ENCODE data around the gene ANKRD60.

Gene ANKRD60

DNA sequence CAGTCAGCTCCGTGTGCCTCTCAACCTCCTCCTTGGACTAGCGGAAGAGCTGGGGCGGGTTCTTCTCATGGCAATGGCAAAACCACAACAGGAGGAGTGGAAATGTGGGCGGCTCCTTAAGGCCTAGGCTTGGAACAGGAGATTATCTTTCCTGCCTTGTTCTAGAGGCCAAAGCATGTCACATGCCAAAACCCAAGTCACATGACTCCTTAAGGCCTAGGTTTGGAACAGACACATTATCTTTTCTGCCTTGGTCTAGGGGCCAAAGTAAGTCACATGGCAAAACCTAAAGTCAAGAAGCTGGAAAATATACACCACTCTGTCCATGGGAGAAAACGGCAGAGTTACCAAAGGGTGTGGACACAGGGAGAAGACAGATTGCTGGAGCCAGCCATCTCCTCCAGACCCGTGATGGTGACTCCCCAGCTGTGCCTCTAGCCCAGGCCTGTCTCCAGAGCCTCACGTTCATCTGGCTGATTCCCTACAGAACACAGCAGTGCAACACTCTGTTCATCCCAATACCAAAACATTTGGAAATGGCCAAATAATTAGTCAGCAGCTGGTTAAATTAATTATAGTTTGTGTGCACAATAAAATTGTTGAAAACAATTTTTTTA is 34.2 kb downstream of the ANKRD60 start:
- no peak for DNase-seq (ENCODE audit: low read depth)

DNA sequence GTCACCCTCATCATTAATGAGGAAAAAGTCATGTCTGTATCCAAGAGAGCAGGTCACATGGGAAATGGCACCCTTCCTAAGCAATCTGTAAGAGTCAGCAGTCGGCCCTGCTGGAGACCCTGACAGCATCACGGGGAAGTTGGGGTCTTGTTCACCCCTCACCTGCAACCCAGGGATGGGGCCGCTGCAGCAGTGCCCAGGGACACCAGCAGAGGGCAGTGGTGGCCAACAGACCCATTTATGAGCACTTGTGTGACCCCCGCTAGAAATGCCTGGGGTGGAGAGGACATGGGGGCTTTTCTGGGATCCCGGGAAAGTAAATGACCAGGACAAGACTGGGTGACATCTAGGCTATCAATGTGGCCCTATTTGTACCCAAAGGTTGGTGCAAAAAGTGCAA is 35.9 kb downstream of the ANKRD60 start:
- DNase-seq (ENCODE audit: low read depth), result no peak

GRCh38 chr20:58192065-58192464 is 36.4 kb downstream of the ANKRD60 start:
- DNase-seq (ENCODE audit: low read depth), result no peak

GRCh38 chr20:58188527-58188926 is 39.9 kb downstream of the ANKRD60 start:
- no peak for DNase-seq (ENCODE audit: low read depth)

DNA sequence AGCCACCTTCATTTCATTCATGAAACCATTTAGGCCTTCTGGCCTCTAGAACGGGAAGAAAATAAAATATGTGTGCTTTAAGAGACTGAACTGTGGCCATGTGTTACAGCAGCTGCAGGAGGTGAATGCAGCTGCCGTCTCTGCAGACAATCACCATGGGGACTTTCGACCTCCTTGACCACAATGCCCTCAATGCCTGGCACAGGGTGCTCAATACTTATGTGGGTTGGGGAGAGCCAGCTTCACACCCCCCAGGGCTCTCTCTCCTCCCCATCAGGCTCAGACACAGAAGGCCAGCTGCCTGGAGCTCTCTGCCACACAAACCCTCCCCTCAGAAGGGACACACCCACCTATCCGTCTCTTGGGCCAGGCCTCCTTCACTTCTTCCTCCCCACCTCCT is 43.5 kb downstream of the ANKRD60 start:
- no peak for DNase-seq (ENCODE audit: low read depth)

- DNase-seq (ENCODE audit: low read depth), result no peak
These were observed 44.4 kb downstream of the ANKRD60 start for GRCh38 chr20:58184063-58184462.

DNA sequence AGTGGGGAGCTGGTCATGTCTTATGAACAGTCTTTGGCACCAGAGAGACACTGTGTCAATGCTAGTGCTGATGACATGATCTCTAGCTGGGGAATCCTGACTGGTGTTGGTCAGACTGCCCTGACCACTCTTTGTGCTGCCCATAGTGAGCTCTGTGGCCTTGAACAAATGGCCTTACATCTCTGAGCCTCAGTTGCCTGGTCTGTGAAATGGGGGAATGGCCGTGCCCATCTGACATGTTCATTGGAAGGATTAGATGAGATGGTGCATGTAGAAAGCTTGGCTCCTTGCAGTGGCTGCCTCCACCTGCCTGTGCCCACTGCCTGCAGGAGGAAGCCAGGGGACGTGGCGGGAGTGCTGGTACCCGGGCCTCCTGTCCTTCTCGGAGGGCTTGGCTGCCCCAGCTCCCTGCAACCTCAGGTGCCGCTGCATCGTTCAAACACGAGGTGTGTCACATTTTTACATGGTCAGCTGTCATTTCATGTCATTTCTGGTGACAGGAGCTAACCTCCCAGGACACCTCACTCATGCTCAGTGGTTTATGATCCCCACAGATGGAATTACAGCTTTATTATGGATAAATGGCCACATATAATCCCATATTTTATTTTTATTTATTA is 45.8 kb downstream of the ANKRD60 start:
- no peak for DNase-seq (ENCODE audit: low read depth)

DNA sequence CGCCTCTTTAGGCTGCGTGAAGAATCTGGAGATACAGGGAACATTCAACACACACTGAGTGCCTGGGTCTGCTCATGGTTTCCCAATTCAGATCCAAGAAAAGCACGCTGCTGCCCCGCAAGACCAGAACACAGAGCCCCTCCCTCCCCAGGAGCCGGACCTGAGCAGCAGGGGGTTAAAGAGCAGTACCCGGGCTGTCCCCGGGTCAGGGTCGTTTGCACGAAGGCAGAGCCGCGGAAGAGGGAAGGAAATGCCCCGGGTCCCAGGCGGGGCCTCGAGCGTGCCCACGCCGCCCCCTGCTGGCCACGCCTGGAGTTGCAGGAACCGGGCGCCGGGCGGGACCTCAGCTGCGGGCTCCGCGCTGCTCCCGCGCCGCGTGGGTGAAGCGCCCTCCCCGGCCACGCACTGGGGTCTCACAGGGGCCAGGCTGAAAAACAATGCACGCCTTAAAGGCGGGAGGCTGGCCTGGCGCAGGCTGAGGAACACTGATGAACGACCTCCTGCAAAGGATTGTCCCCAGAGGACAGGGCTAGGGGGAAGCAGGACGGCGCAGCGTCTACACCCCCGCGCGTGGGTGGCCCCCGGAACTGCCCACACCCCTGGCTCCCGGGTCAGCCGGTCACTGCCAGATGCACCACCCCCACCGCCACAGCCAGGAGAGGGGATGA is 48.9 kb downstream of the ANKRD60 start:
- DNase-seq (ENCODE audit: low read depth), result no peak

GRCh38 chr20:58179083-58179431 is 49.4 kb downstream of the ANKRD60 start:
- no peak for DNase-seq (ENCODE audit: low read depth)

DNA sequence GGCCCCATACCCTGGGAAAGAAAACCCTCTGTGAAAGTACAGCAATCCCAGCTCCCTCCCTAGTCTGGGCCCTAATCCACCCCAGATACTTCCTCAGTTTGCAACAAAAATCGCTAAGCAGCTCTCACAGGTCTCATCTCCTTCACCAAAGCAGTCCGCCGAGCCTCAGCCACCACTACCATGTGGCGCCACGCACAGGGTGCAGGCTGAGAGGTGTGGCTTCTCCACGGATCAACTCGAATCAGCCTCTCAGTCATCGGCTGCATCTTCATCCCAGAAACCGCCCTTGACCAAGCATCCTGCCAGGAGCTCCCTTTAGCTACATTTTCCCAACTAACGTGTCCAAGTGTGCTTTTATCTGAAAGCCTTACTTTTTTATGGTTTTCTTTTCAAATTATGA is 50.7 kb downstream of the ANKRD60 start:
- no peak for DNase-seq (ENCODE audit: low read depth)

DNA sequence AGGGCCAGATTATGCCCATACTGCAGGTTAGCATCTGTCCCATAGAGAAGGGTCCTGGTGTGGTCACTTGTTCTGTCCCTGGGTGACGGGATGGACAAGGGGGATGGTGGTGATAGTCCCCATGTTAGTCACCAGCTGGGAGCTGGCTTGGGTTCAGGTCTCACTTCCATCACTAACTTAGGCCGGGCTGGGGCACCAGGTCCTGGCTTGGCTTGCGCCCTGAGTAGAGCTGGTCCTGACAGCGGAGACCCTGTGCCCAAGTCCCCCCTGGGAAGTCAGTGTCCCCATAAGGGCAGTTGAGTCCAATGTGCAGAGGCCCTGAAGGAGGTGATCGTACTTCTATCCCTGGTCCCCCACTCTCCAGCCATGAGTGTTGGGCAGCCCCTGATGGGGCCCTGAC is 52.6 kb downstream of the ANKRD60 start:
- no peak for DNase-seq (ENCODE audit: low read depth)

GRCh38 chr20:58175425-58175824 is 53.0 kb downstream of the ANKRD60 start:
- no peak for DNase-seq (ENCODE audit: low read depth)

GRCh38 chr20:58174708-58175280 is 53.7 kb downstream of the ANKRD60 start:
- DNase-seq (ENCODE audit: low read depth), result no peak

- DNase-seq (ENCODE audit: low read depth), result no peak
These were observed 54.3 kb downstream of the ANKRD60 start for GRCh38 chr20:58173930-58174707.

DNA sequence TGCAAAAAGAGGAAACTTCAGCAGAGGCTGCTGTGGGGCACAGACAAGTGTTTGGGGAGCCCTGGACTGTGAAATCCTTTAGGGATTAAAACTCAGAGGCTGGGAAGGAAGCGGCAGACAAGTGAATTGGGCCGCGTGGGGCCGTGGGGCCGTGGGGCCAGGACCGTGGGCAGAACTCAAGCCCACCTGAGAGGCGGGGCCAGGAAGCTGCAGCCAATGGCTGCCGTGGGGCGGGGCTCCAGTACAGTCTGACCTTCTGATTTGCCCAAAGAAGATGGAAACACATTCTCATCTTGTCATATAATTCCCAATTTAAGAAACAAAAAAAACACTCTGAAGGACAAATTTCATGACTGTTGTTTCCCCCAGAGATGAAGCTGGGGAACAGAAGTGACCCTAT is 55.4 kb downstream of the ANKRD60 start:
- no peak for DNase-seq (ENCODE audit: low read depth)

GRCh38 chr20:58171796-58172425 is 56.5 kb downstream of the ANKRD60 start:
- DNase-seq (ENCODE audit: low read depth), result no peak

GRCh38 chr20:58169450-58169849 is 59.0 kb downstream of the ANKRD60 start:
- no peak for DNase-seq (ENCODE audit: low read depth)

DNA sequence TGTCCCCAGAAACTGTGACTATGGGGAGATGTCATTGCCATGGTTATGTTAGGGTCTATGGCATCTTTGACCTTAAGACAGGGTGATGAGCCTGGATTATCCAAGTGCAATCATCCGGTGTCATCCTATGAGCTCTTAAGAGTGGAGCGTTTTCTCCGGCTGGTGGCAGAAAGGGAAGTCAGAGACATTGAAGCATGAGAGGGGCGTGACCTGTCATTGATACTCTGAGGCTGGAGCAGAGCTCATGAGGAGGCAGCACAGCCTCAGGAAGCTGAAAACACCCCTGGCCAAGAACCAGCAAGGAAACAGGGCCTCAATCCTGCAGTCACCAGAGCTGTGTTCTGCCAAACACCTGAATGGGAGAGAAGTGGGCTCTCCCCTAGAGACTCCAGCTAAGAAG is 59.6 kb downstream of the ANKRD60 start:
- no peak for DNase-seq (ENCODE audit: low read depth)

DNA sequence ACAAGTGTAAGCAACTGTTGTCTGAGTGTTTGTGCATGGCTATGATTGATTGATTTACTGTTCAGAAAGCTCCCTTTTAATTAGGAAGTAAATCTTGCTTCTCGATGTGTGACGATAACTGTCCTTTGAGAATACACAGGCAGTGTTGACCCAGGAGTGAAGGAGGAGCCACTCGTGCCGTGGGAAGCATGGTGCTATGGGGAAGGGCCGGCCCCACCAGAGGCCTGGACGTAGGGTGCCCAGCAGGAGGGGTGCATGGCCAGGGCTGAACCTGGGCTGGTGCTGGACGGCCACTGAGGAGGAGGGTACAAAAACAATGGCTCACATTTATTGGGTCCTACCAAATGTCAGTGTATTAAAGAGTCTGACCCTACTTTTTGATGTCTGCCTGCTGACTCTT is 60.7 kb downstream of the ANKRD60 start:
- DNase-seq (ENCODE audit: low read depth), result no peak

Data from HS-5 (cell line).